CD14-positive monocyte (primary cell): ENCODE measurements around the gene ST3GAL3. TPM values are rescaled to one million over a fixed set of nuclear protein-coding genes. Genes with fewer than 3 reads are reported as not detected.

ENCODE experiments used
- DNase-seq, 3 donors: peaks; one replicate each; pipeline ENCODE4 v3.0.0-alpha.2; 2011 to 2022
- H2AFZ ChIP-seq: 2 replicates; pipeline ENCODE4 v1.6.0; 2012; ENCODE audit warnings: mild to moderate bottlenecking, low read depth, low read length, inconsistent platforms; ENCODE audit not compliant: insufficient read depth, poor library complexity, severe bottlenecking
- H3K27ac ChIP-seq, 2 donors: 1 replicate in 1 of 2; 2 replicates in 1 of 2; pipeline ENCODE4 v1.5.1; 2012 to 2013; ENCODE audit warnings: low read length in 2 of 2, control low read depth in 1 of 2, inconsistent platforms in 1 of 2, low read depth in 1 of 2, mild to moderate bottlenecking in 1 of 2
- H3K27me3 ChIP-seq, 2 donors: one replicate each; pipeline versions ENCODE4 v1.6.0 to v1.6.1; 2011 to 2013; ENCODE audit warnings: low read length in 2 of 2; ENCODE audit not compliant: control insufficient read depth in 2 of 2, insufficient read depth in 2 of 2
- H3K36me3 ChIP-seq, 2 donors: replicated peaks in 1 of 2; 1 replicate in 1 of 2; 2 replicates in 1 of 2; pipeline versions ENCODE4 v1.5.1 to v1.6.1; 2012 to 2013; ENCODE audit warnings: low read length in 2 of 2, control low read depth in 1 of 2, inconsistent platforms in 1 of 2, mild to moderate bottlenecking in 1 of 2; ENCODE audit not compliant: insufficient read depth in 2 of 2, control insufficient read depth in 1 of 2
- H3K4me1 ChIP-seq, 2 donors: 1 replicate in 1 of 2; 2 replicates in 1 of 2; pipeline versions ENCODE4 v1.5.1 to v1.6.1; 2012 to 2013; ENCODE audit warnings: low read length in 2 of 2, control low read depth in 1 of 2, inconsistent platforms in 1 of 2, mild to moderate bottlenecking in 1 of 2, moderate library complexity in 1 of 2; ENCODE audit not compliant: insufficient read depth in 2 of 2, control insufficient read depth in 1 of 2
- H3K4me2 ChIP-seq: replicated peaks from 2 replicates; pipeline ENCODE3; 2012; ENCODE audit warnings: low read length, moderate library complexity, mild to moderate bottlenecking; ENCODE audit not compliant: poor library complexity, severe bottlenecking; ENCODE audit errors: extremely low read depth
- H3K4me3 ChIP-seq, 3 experiments: fragments of 200-600 bp in 1 of 3; sonication (generic) in 1 of 3; replicated peaks in 1 of 3; 1 replicate in 2 of 3; 2 replicates in 1 of 3; pipeline ENCODE4 v1.5.1; 2011 to 2013; ENCODE audit warnings: low read length in 3 of 3, mild to moderate bottlenecking in 3 of 3, control low read depth in 2 of 3, low read depth in 2 of 3, inconsistent platforms in 1 of 3, moderate library complexity in 1 of 3
- H3K79me2 ChIP-seq: 2 replicates; pipeline ENCODE4 v1.6.0; 2012; ENCODE audit warnings: mild to moderate bottlenecking, control low read depth, inconsistent platforms, low read length, moderate library complexity; ENCODE audit not compliant: insufficient read depth
- H3K9ac ChIP-seq: 2 replicates; pipeline ENCODE4 v1.6.0; 2017; ENCODE audit warnings: low read length, mild to moderate bottlenecking; ENCODE audit not compliant: insufficient read depth, poor library complexity, severe bottlenecking
- H3K9me3 ChIP-seq, 2 donors: replicated peaks in 1 of 2; 1 replicate in 1 of 2; 2 replicates in 1 of 2; pipeline versions ENCODE4 v1.5.1 to v1.6.1; 2012 to 2013; ENCODE audit warnings: low read length in 2 of 2, control low read depth in 1 of 2; ENCODE audit not compliant: control insufficient read depth in 1 of 2, insufficient read depth in 1 of 2
- H4K20me1 ChIP-seq: 2 replicates; pipeline ENCODE4 v1.6.0; 2012; ENCODE audit warnings: mild to moderate bottlenecking, low read length, control low read depth, moderate library complexity; ENCODE audit not compliant: insufficient read depth
- H3K27ac Mint-ChIP-seq, 7 donors: one replicate each; pipeline ENCODE4 v1.8.0; 2020; ENCODE audit warnings: mild to moderate bottlenecking in 7 of 7, mixed read lengths in 7 of 7, moderate library complexity in 6 of 7, inconsistent platforms in 2 of 7
- H3K27me3 Mint-ChIP-seq, 3 donors: one replicate each; pipeline ENCODE4 v1.8.0; 2021 to 2022; ENCODE audit warnings: low read depth in 3 of 3, mild to moderate bottlenecking in 3 of 3, mixed read lengths in 3 of 3, moderate library complexity in 3 of 3, inconsistent platforms in 1 of 3
- H3K36me3 Mint-ChIP-seq, 2 donors: one replicate each; pipeline ENCODE4 v1.8.0; 2020; ENCODE audit warnings: mixed read lengths in 2 of 2, inconsistent platforms in 1 of 2, mild to moderate bottlenecking in 1 of 2
- H3K4me1 Mint-ChIP-seq: one replicate; pipeline ENCODE4 v1.8.0; 2020; ENCODE audit warnings: mild to moderate bottlenecking, mixed read lengths
- H3K4me3 Mint-ChIP-seq, 2 donors: one replicate each; pipeline ENCODE4 v1.8.0; 2020; ENCODE audit warnings: mild to moderate bottlenecking in 2 of 2, mixed read lengths in 2 of 2, moderate library complexity in 1 of 2
- H3K9me3 Mint-ChIP-seq, 7 donors: one replicate each; pipeline ENCODE4 v1.8.0; 2020 to 2022; ENCODE audit warnings: mixed read lengths in 7 of 7, mild to moderate bottlenecking in 6 of 7, moderate library complexity in 6 of 7, inconsistent platforms in 2 of 7
- CTCF ChIP-seq: fragments of 200-600 bp; IDR thresholded peaks from one replicate; pipeline ENCODE4 v1.8.0; 2022; ENCODE audit warnings: antibody characterized with exemption, mild to moderate bottlenecking
- WGBS: methylation state at CpG from one replicate; pipeline ENCODE4 v1.1.5; 2013; ENCODE audit warnings: missing lambda C conversion rate; ENCODE audit not compliant: insufficient coverage; 5-methylcytosine and 5-hydroxymethylcytosine counted together
- intact Hi-C, 2 donors: fragments of 100-400 bp; cut with micrococcal nuclease; formaldehyde crosslinking; loops; one replicate each; pipeline versions ENCODE4 v1.15.0 to v1.15.1; 2023
- polyA plus RNA-seq, 3 donors: library from polyadenylated mRNA; depleted of rRNA in 1 of 3; unstranded in 2 of 3; stranded (reverse) in 1 of 3; fragments of 300-500 nt in 2 of 3; fragments of >200 nt in 1 of 3; fragmentation: Illumina TruSeq in 2 of 3; gene quantifications; 1 replicate in 2 of 3; 2 replicates in 1 of 3; pipeline ENCODE4 v1.2.3, GENCODE V29; 2012 to 2021

Gene ST3GAL3
- polyA plus RNA-seq, 3 donors: 1.6 to 4.5 (median 2.1) TPM

GRCh38 chr1:43689289-43689688 lies 18.0 kb upstream of the ST3GAL3 start:
- peak overlapping the region in 2 of 7 donors; percentile 8 to 66 for H3K27ac Mint-ChIP-seq
- H3K9me3 Mint-ChIP-seq: no peaks in the 10 kb centered on the region
- H3K9me3 ChIP-seq: no peaks in the 10 kb centered on the region
- H3K27ac ChIP-seq: no peak overlapping the region
- WGBS: no CpG with 5 or more reads among the region's 2 CpGs
- H3K79me2 ChIP-seq: no peaks in the 10 kb centered on the region
- intact Hi-C loops: no loop called here
- H3K27me3 ChIP-seq: no peaks in the 10 kb centered on the region
- DNase-seq: no peak
- H3K4me1 Mint-ChIP-seq: peaks cover 5% of the 10 kb centered on the region
- no peak overlapping the region for H3K4me2 ChIP-seq
- no peak overlapping the region for H3K9ac ChIP-seq
- no peaks in the 10 kb centered on the region for H3K4me1 ChIP-seq
- TF ChIP-seq CTCF: no peak
- no peak overlapping the region for H3K4me3 ChIP-seq
- peaks cover 15% of the 10 kb centered on the region for H4K20me1 ChIP-seq
- H2AFZ ChIP-seq: no peak overlapping the region
- H3K4me3 Mint-ChIP-seq: no peak overlapping the region
- peaks cover 95 to 100% of the 10 kb centered on the region in 2 donors for H3K36me3 ChIP-seq
- no peaks in the 10 kb centered on the region for H3K27me3 Mint-ChIP-seq
- peaks cover 0 to 95% of the 10 kb centered on the region in 2 donors for H3K36me3 Mint-ChIP-seq

GRCh38 chr1:43691871-43692815 lies 15.2 kb upstream of the ST3GAL3 start:
- no peak overlapping the region for H3K9ac ChIP-seq
- WGBS: 92% methylated on average over 8 of the region's 10 CpGs
- H4K20me1 ChIP-seq: peaks cover 32% of the 10 kb centered on the region
- H3K4me1 Mint-ChIP-seq: peaks cover 5% of the 10 kb centered on the region
- H3K4me2 ChIP-seq: no peak overlapping the region
- no peak for DNase-seq
- H3K36me3 ChIP-seq: peaks cover 99 to 100% of the 10 kb centered on the region in 2 donors
- no peaks in the 10 kb centered on the region for H3K27me3 Mint-ChIP-seq
- no peaks in the 10 kb centered on the region for H3K79me2 ChIP-seq
- H3K27ac Mint-ChIP-seq: peak overlapping the region in 1 of 7 donors; percentile 67
- TF ChIP-seq CTCF: no peak
- no peaks in the 10 kb centered on the region for H3K9me3 Mint-ChIP-seq
- peaks cover 0 to 69% of the 10 kb centered on the region in 2 donors for H3K36me3 Mint-ChIP-seq
- intact Hi-C loops: no loop called here
- H3K27ac ChIP-seq: no peak overlapping the region
- no peaks in the 10 kb centered on the region for H3K4me1 ChIP-seq
- no peaks in the 10 kb centered on the region for H3K9me3 ChIP-seq
- no peak overlapping the region for H2AFZ ChIP-seq
- H3K27me3 ChIP-seq: no peaks in the 10 kb centered on the region
- H3K4me3 ChIP-seq: no peak overlapping the region
- no peak overlapping the region for H3K4me3 Mint-ChIP-seq
